Spleen (tissue), 7 donors: ENCODE data around the gene ALCAM.

Experiments
- POLR2A ChIP-seq, 3 donors: fragments of 450-650 bp; IDR thresholded peaks; one replicate each; pipeline ENCODE4 v1.5.1; 2017; ENCODE audit warnings: antibody characterized with exemption in 3 of 3, mild to moderate bottlenecking in 1 of 3
- POLR2AphosphoS5 ChIP-seq, 3 donors: sonication (generic); formaldehyde crosslinking; IDR thresholded peaks; one replicate each; pipeline ENCODE4 v1.5.1; 2017; ENCODE audit warnings: antibody characterized with exemption in 3 of 3
- TF ChIP-seq, protein P1 (sequence below), 11 experiments: fragments of 200-600 bp in 7 of 11; fragments of 450-650 bp in 4 of 11; sonication (generic) in 4 of 11; IDR thresholded peaks in 8 of 11; conservative IDR thresholded peaks in 3 of 11; 1 replicate in 7 of 11; 2 replicates in 4 of 11; pipeline versions ENCODE4 v1.4.0 to v1.8.0; 2016 to 2021; ENCODE audit warnings: antibody characterized with exemption in 11 of 11, inconsistent platforms in 4 of 11, mild to moderate bottlenecking in 1 of 11
- donor health status: DM: no; HTN: no; CAD: no; lungs with moderate emphysema.
- donor health status: DM: no; HTN: no; CAD: no.
- donor health status: DM: no; HTN: no; CAD: no.

DNA sequence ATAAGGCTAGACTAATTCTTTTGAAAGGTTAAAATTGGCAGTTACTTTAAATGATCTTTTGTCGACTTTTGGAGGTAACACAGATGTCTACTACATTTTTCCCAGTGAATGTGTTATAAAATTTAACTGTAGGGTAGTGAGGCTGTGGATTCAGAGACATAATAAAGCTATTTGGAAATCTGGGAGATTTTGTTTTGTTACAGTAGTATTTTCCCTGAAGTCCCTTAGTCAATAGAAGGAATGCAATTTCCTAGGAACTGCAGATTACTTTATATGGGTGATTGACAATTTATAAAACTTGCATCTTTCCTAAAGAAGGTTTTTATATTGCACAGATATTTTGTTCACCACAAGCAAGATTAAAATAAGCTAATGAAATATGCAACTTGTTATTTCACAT is 96.9 kb downstream of the ALCAM start:
- TF ChIP-seq, protein P1, sequence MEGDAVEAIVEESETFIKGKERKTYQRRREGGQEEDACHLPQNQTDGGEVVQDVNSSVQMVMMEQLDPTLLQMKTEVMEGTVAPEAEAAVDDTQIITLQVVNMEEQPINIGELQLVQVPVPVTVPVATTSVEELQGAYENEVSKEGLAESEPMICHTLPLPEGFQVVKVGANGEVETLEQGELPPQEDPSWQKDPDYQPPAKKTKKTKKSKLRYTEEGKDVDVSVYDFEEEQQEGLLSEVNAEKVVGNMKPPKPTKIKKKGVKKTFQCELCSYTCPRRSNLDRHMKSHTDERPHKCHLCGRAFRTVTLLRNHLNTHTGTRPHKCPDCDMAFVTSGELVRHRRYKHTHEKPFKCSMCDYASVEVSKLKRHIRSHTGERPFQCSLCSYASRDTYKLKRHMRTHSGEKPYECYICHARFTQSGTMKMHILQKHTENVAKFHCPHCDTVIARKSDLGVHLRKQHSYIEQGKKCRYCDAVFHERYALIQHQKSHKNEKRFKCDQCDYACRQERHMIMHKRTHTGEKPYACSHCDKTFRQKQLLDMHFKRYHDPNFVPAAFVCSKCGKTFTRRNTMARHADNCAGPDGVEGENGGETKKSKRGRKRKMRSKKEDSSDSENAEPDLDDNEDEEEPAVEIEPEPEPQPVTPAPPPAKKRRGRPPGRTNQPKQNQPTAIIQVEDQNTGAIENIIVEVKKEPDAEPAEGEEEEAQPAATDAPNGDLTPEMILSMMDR (IDR thresholded peaks at IDR 0.05 in 8 of 11, conservative IDR thresholded peaks at IDR 0.05 in 3 of 11) = no peak
- no peak for TF ChIP-seq POLR2A (IDR thresholded peaks at IDR 0.05)
- no peak for TF ChIP-seq POLR2AphosphoS5 (IDR thresholded peaks at IDR 0.05)
